ENCODE results near the gene FMNL3.

FMNL3 gene

GRCh38 chr12:49671031-49671765 is 36.0 kb downstream of the FMNL3 start:
- in situ Hi-C loops (cut with MboI; ENCODE audit: low sequenced_read_pairs, unreplicated experiment), result no loop called here
- no peak for TF ChIP-seq CTCF (IDR thresholded peaks at IDR 0.05; ENCODE audit: borderline replicate concordance, control extremely low read depth, extremely low read depth, insufficient read depth, missing control alignments)
- no peak for DNase-seq (ENCODE audit: low spot score)

GRCh38 chr12:49669796-49670195 is 37.4 kb downstream of the FMNL3 start:
- in situ Hi-C loops (cut with MboI; ENCODE audit: low sequenced_read_pairs, unreplicated experiment), result no loop called here
- DNase-seq (ENCODE audit: low spot score), result no peak
- TF ChIP-seq CTCF (IDR thresholded peaks at IDR 0.05; ENCODE audit: borderline replicate concordance, control extremely low read depth, extremely low read depth, insufficient read depth, missing control alignments), result no peak

GRCh38 chr12:49667325-49668090 is 39.7 kb downstream of the FMNL3 start:
- no peak for TF ChIP-seq CTCF (IDR thresholded peaks at IDR 0.05; ENCODE audit: borderline replicate concordance, control extremely low read depth, extremely low read depth, insufficient read depth, missing control alignments)
- in situ Hi-C loops (cut with MboI; ENCODE audit: low sequenced_read_pairs, unreplicated experiment), result no loop called here
- DNase-seq (ENCODE audit: low spot score), result no peak

GRCh38 chr12:49666176-49666575 is 41.0 kb downstream of the FMNL3 start:
- in situ Hi-C loops (cut with MboI; ENCODE audit: low sequenced_read_pairs, unreplicated experiment), result no loop called here
- no peak for DNase-seq (ENCODE audit: low spot score)
- no peak for TF ChIP-seq CTCF (IDR thresholded peaks at IDR 0.05; ENCODE audit: borderline replicate concordance, control extremely low read depth, extremely low read depth, insufficient read depth, missing control alignments)

GRCh38 chr12:49665384-49665783 is 41.8 kb downstream of the FMNL3 start:
- no peak for TF ChIP-seq CTCF (IDR thresholded peaks at IDR 0.05; ENCODE audit: borderline replicate concordance, control extremely low read depth, extremely low read depth, insufficient read depth, missing control alignments)

GRCh38 chr12:49664591-49665239 is 42.5 kb downstream of the FMNL3 start:
- no peak for DNase-seq (ENCODE audit: low spot score)
- no peak for TF ChIP-seq CTCF (IDR thresholded peaks at IDR 0.05; ENCODE audit: borderline replicate concordance, control extremely low read depth, extremely low read depth, insufficient read depth, missing control alignments)
- in situ Hi-C loops (cut with MboI; ENCODE audit: low sequenced_read_pairs, unreplicated experiment), result no loop called here

More at GRCh38 chr12:49665384-49665783, 41.8 kb downstream of the FMNL3 start:
- in situ Hi-C loops (cut with MboI; ENCODE audit: low sequenced_read_pairs, unreplicated experiment), result no loop called here
- no peak for DNase-seq (ENCODE audit: low spot score)
